HG03565 (cell line): ENCODE measurements around the gene TMEM38A.

Source experiments
- ATAC-seq: cut with Tn5 transposase; IDR thresholded peaks from one replicate; pipeline ENCODE4 v1.9.1; 2021; ENCODE audit warnings: mild to moderate bottlenecking, moderate library complexity; ENCODE audit not compliant: unreplicated experiment

The TMEM38A gene, protein sequence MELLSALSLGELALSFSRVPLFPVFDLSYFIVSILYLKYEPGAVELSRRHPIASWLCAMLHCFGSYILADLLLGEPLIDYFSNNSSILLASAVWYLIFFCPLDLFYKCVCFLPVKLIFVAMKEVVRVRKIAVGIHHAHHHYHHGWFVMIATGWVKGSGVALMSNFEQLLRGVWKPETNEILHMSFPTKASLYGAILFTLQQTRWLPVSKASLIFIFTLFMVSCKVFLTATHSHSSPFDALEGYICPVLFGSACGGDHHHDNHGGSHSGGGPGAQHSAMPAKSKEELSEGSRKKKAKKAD

GRCh38 chr19:16660763-16661479 is at the start of gene TMEM38A:
TSS of gene TMEM38A (plus strand) at chr19:16661139. CDS start at chr19:16661218, 79 bp downstream.
- ATAC-seq: no peak

- no peak for ATAC-seq
These were observed 48.3 kb upstream of the TMEM38A start for GRCh38 chr19:16612636-16613035.

- no peak for ATAC-seq
These were observed 47.1 kb upstream of the TMEM38A start for GRCh38 chr19:16613841-16614240.

DNA sequence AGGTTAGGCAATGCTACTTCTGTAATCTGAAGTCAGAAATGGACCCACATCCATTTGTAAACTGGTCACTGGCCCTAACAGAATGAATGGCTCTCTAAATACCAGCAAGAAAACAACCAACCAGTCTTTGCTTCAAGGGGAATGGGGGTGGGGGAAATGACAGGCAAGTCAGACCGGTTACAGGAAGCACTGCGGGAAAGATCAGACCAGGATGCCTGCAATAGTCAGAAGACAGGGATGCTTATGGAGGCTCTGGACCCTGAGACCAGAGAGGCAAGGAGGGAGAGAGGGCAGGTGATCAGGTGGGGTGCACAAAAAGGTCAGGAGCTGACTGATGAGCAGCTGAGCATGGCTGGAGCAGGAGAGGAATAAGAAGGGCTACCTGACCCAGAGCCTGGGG is 46.0 kb upstream of the TMEM38A start:
- ATAC-seq: no peak

GRCh38 chr19:16615808-16616207 is 45.1 kb upstream of the TMEM38A start:
- ATAC-seq: no peak

GRCh38 chr19:16618248-16618647 is 42.7 kb upstream of the TMEM38A start:
- ATAC-seq: no peak

DNA sequence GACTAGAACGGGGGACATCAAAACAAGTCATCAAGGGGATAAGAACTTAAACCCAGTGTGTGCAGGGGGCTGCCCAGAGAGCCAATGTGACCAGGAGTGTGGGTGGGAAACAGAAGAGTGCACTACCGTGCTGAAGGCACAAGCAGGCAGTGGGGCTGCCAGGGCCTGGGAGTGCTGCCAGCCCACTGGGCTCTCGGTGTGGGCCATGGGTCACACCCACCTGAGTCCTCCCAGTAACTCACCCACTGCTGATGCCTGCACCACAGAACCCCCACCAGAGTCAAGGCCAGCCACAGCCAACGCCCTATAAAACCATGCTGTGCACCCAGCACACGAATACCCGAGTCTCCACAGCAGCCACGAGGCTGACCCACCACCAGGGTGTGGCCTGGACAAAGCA is 41.5 kb upstream of the TMEM38A start:
- no peak for ATAC-seq

- ATAC-seq: no peak
These were observed 40.9 kb upstream of the TMEM38A start for GRCh38 chr19:16620018-16620417.

DNA sequence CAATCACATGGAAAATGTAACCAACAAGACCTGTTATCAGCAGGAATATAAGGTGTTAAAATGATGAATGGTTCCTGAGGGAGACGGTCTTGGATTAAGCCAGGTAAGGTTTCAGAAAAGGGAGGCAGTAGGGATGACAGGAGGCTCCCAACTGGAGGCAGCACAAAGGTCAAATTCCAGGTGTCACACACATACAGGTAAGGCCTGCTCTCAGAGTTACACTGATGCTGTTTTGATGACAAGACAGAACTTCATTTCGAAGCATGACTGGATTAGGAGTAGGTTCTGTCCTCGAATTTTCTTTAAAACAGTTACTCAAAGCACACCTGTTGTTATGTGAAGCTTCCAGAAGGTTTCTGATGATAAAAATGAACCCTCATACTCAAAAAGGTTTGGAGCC is 40.4 kb upstream of the TMEM38A start:
- ATAC-seq: no peak

DNA sequence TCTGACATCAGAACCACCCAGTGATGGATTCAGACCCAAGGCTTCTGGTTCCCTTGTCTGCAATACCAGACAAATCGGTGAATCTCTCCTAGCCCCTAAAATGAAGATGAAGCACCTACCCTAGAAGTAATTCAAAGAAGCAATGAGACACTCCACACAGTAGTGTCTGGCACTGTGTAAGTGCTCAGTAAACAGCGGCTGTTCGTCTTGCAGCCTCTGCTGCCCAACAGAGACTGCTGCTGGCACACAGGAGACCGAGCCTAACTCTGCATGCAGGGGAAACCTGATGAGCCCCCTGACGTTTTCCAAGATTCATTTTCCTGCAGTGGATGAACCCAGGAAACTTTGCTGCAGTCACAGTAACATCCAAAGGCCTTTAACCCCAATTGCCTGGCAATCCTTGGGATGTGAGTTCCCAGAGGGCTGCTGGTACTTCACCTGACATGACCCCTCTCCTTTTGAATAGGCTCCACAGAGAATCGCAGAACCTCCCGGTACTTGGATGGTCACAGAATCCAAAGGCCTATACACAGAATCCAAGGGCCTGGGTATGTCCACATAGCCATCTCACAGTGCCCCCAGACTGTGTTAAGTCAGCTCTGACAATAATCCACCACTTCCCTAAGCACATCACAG is 39.7 kb upstream of the TMEM38A start:
- ATAC-seq: no peak

GRCh38 chr19:16623066-16623465 is 37.9 kb upstream of the TMEM38A start:
- no peak for ATAC-seq

DNA sequence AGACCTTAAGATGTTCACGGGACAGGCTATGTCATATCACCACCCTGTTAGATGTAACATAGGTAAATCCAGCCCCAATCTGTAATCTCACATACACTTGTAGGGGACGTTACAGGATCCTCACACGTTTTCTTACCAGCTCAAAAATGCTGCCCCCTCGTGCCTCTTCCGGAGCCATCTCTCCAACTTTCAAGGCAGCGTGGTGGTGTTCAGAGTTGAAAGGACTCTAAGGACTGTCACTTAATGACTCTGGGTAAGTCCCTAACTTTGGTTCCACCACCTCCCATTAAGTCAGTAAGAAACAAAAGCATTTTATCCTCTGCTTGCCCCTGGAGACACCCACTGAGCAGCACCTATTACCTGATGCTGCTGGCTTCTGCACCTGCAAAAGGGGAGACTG is 37.4 kb upstream of the TMEM38A start:
- no peak for ATAC-seq

DNA sequence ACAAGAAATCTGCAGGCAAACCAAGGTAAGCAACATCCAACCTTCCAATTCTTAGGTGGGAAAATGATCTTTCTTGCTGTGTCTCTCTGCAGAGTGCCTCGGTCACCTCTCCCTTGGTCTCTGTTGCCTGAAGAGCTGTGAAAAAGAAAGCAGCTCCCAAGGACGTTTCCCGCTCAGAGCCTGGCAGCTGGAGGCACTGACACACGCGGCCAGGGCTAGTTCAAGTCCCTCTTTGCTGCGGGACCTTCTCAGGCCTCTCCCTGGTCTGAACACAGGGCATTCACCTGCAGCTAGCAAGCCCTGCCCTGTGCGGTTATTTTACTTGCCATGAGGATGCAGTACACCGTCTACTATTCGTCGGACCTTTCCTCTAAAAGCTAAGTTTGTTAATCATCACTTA is 36.7 kb upstream of the TMEM38A start:
- ATAC-seq: no peak

DNA sequence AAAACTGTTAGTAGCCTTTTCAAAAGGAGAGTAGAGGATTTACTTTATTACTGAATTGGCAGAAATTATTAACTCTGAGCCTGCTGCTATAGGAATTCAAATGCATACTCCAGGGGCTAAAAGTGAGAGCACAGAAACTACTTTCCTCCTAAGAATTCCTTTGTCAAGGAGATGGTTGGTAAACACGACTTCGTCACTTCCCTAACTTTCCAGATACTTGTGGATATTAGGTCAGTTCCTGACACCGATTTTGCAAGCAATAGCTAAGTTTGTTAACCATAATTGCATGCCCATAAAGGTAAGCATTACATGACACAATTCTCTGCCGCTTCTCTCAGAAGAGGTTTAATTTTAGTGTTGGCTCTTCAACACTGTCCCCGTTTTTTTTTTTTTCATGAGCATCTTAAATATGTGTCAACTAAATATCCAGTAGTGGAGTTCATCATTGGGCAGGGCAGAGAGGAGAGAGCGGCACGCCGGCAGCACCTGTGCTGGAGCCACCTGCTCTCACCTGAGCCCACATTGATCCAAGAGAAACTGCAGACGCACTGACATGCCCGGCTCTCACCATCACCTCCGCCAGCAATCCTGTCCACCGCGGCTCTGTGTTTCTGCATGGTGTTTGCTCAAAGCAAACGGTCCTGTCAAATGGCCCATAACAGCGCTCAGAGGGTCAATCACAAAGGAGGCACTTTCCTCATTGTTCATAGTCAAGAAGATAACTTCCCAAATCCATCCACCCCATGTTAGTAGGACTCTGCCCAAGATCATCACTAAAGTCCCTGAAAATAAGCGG is 35.6 kb upstream of the TMEM38A start:
- no peak for ATAC-seq

DNA sequence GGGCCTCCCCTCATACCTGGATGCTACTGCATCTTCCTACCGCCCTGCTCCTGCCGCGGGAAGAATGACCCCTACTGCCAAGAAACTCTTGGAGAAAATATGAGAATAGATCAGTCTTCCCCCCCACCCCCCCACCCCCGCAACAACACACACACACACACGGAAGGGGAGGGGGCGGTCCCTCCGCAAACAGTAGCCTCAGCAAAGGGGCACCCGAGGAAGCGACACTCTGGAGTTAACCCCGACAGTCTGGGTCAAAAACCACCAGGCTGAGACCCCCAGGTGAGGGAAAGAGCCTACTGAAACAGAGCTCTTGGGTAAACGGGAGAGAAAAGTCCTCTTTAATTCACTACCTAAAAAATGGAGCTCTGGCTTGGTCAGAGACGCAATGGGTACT is 34.1 kb upstream of the TMEM38A start:
- no peak for ATAC-seq

DNA sequence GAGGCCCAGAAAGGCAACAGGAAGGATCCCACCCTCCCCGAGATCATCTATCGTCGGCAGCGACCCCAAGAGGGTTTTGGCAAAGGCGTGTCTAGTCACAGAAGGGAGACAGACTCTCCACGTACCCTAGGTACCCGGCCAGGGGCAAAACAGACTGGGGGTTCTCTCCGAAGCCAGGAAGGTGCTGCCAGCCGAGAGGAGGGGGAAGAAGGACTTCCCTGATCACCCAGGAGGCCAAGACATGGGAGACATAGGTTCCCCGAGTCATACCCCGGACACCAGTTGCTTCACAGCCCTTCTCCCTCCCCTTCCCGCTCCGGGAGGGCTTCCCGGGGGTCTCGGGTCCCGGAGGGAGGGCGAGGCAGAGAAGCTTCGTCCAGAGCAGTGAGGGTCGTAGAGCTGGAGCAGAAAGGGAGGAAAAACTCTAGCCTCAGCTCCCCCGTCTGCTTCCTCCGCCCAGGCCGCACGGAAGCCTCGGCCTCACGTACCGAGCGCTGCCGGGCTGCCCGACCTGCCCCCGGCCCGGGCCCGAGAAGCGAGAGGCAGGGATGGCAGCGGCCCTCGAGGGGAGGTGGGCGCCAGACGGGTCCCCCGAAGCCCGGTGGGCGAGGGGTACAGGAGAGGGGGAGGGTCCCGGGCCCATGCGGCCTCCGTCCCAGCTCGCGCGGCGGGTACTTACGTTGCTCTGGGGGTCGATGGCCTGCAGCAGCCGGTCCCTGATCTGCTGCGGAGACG is 33.6 kb upstream of the TMEM38A start:
- no peak for ATAC-seq

DNA sequence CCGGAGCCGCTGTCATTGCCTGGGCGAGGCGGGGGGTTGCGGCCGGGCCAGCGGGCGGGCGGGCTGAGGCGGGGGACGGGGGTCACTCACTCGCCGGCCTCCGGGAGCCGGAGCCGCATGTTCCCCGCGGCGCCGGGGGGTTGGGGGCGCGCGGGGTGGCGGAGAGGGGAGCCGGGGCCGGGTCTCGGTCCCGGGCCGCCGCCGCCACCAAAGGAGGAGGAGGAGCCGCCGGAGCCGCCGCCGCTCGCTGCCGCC is 33.1 kb upstream of the TMEM38A start:
- no peak for ATAC-seq

- peak; percentile 81 for ATAC-seq
These were observed 32.6 kb upstream of the TMEM38A start, which contains the start of gene MED26 for GRCh38 chr19:16628183-16628983. TSS of gene MED26 (minus strand) at chr19:16628204. CDS start at chr19:16627943, 261 bp downstream.

DNA sequence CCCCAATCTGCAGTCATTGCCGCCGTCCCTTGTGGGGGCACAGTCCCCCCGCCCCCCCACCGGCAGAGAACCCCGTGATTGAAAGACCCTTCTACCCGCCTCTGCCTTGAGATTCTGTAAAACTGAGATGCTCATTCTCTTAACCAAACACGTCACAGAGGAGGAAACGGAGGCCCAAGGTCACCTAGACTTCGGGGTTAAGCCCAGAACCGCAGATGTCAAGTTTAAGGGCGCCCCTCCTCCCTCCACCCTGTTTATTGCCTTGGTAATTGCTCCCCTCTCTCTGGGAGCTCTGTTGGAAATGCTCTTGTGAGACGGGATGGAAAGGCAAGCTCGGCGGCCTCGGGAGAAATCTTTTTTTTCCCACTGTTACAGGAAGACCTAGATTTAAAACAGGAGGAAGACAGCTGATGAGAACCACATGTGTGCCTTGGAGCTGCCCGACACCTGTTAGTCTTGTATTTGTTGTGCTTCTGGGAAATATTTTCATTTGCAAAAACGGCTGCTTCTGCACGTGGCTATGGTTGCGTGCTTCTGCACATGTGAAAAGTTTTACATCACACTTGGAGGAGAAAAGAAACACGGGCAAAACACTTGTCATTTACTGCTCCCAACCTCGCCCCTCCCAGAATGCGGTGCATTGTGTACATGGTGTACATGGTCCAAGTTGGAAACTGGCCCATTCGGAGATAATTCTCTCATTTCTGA is 31.8 kb upstream of the TMEM38A start:
- ATAC-seq: no peak
